Measurements from ENCODE around the gene SRL.
A peak's percentile ranks its signal among the peaks of the same experiment; 100 is the strongest.

Gene SRL

DNA sequence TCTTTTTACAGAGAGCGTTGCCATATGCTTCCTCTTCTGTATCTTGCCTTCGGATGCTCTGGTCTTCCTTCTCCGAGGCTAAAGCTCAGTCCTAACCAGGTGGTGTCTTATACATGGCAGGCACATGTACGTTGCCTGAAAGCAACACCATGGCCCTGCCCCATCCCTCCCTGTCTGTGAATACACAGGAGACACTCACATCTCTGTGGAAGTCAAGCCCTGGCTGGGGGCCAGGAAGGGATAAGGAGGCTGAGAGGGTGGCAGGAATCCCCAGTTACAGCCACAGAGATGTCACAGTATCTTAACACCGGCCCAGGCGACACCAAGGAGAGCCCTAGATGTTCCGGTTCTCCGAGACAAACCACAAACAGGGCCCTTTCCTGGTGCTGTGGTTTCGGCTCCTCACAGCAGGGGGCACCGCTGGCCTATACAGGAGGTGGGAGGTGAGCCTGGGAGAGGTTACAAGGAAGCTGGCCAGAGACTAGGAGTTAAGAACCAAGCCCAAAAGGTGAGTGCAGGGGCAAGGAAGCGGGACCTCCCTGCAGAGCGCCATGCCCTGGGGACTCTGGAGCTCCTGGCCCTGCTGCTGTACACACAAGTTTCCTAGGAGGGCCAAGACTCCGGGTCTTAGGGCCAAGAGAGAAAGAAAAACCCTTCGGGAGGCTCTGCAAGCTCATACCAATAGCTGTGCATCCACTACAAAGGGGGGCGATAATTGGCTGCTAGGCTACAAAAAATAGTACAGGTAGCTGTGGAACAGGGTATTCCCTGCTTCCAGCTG lies 41.7 kb downstream of the SRL start:
- DNase-seq = peak; percentile 32

DNA sequence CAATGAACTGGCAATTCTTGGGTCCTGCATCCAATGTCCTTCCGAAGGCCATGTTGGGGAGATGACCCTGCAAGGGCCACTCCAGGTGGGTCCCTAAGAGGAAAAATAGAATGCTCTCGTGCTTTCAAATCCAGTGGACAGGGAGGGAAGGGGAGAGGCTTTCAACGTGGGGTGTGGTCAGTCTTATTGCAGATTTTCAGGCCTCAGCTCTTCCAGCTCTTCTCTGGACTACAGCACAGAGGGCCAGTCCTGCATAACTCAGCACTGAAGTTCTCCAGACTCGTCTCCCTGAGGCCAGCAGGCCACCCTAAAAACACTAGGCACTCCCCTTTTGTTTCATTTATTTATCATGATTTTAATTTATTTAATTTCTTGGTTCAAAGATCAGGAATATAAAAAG lies 43.1 kb downstream of the SRL start:
- no peak for DNase-seq

DNA sequence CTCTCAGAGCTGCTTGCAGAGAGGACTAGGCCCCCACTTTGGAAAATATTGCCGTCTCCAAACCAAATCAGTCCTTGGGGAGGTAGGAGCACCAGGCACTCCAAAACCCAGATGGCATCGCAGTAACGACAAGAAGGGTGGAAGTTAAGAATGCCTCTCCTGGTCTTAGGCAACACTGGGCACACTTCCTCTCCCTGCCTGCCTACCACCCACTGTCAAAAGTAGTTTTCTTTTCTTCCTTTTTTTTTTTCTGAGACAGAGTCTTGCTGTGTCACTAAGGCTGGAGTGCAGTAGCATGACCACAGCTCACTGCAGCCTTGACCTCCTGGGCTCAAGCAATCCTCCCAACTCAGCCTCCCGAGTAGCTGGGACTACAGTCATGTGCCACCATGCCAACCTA lies 47.2 kb downstream of the SRL start:
- DNase-seq = no peak

DNA sequence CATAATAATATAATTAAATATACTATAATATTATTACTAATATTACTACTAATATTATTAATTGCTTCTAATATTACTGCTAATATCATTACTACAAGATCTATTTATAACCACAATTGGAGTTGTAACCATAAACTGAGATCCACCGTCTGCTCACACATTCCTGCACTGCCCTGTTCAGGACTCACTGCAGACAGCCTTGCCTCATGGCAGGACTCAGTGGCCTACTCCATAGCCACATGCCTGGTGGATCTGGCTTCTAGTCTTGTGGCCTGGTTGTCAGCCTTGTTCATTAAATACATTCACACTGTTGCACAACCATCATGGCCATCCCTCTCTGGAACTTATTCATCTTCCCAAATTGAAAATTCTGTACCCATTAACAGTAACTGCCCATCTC lies 48.0 kb downstream of the SRL start:
- no peak for DNase-seq

DNA sequence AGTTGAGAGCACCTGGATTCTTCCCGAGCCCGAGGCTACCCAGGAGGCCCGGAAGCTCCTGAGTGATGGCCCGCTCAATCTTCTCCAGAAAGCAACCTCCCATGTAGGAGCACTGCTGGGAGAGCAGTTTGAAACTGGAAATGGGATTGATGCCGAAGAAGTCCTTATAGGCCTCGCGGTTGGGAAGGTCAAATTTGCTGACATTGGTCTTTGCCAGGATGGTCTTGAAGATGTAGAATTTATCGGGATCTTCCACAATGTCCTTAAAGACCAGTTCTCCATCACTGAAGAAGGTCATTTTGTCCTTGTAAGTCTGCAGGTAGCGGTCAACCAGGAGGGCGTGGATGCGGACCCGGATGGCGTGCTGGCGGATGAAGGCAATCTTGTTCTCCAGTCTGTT lies 49.7 kb downstream of the SRL start:
- DNase-seq = no peak

DNA sequence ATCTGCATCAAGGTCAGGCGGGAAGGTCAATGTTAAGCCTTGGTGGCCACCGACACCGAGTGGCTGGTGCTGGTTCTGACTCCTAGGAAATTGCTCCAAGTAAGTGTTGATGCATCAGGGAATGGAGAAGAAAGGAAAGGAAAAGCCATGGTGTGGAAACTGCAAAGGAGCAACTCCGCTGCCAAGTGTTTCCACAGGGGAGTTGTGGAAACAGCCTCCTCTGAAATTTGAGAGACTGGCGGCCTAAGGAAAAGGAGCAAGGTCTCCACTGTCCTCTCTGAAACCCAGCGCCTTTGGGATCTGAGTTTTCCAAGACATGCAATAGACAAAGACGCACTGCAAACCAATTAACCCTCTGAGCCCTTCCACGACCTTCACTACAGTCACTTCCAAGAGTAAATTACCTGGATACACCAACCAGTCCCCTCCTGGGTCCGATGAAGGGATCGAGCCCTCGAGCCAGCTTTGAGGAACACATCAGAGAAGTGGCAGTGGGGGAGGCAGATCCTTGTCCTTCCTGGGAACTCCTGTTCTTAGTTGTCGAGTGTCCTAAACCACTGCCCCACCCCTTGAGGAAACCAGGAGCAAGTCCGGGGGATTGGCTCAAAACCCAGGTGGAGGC lies 51.1 kb downstream of the SRL start:
- DNase-seq = no peak

DNA sequence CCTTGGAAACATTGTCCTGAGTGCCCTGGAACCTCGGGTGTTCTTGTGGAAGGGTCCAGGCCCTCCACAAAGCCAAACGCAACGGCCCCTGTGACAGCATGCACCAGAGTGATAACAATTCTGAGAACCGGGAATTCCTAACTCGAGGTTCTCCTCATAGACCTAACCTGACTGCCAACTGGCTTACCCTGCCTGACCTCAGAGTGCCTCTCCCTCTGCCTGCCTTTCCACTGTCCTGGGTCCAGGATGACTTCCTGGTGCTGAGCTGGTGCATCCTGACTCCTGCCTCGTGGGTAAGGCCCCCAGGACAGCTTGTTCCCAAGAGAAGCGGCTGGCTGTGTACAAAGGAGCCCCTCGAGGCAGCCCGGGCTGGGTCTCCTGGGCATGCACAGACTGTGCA lies 51.8 kb downstream of the SRL start:
- DNase-seq = no peak

DNA sequence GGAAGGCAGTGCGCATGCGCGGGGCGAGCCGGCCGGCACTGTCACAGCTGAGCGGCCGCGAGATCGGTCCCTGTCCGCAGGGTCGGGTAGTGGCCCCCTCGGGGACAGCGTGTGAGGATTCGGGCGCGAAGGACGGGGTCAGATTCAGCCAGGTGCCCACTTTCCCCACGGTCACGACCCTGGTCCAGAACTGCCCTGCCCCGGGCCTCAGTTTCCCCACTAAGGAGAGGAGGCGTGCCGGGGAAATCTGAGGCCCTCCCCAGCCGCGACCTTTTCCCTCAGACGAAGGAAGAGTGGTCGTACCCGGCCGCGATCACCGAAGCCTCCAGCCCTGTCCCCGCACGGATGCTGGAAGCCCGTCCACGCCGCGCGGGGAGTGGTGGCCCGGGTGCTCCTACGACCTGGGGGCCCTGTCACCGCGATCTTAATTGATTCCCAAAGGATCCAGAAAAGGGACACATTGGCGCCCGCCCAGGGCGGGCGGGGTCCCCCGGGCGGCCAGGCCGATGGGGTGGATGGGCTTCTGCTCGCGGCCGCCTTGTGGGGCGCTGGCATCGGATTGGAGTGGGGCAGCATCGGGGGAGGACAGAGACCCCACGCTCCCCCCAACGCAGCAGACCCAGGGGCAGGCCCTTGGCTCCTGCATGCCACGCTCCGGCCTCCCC lies 57.7 kb downstream of the SRL start:
- DNase-seq = no peak

DNA sequence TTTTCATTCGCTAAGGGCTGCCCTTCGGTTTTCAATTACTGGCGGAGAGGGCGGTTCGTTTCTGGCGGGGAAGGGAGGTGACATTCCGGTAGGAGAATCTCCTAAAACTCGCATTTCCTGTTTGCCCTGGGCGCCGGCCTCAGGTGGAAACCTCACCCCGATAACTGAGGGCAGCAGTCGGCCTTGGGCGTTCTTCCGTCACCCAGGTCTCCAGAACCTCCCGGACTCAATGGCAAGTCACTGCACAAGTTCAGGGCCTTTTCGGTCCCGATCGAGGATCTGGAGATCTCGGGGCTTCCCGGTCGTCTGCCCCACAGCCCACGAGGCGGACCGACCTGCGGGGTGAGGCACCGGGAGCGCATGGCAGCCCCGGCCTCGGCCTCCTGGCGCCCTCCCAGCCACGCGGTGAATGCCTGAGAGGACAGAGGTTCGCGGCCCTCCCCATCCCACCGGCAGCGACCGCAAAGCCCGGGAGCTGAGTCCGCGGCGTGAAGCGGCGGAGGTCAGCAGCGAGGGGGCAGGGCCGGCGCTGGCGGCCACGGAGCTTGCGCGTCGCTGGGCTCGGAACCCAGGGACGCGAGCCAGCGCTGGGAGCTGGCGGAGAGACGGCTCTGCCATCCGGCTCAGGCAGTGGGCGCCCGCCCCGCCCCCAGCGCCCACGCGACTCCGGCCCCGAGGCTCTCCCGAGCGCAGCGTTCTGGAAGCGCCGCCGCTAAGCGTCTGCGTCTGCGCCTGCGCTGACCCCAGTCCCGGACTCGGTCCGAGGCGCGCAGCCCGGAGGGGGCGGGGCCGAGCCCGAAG lies 58.4 kb downstream of the SRL start:
- peak; percentile 87 for DNase-seq

DNA sequence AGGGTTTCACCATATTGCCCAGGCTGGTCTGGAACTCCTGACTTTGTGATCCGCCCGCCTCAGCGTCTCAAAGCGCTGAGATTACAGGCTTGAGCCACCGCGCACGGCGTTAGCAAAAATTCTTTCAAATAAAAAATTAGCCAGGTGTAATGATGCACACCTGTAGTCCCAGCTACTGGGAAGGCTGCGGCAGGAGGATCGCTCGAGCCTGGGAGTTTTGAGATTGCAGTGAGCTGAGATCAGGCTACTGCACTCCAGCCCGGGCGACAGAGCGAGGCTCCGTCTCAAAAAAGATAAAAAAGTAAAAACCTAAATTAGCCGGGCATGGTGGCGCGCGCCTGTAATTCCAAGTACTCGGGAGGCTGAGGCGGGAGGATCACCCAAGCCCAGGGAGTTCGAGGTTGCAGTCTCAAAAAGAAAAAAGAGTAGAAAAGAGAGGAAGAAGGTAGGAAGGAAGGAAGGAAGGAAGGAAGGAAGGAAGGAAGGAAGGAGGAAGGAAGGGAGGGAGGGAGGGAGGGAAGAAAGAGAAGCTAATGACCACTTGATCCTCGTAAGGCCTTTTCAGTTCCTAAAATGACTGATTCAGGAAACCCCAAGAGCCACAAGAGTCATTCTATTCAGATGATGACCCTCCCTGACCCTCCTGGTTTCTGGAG lies 59.2 kb downstream of the SRL start:
- no peak for DNase-seq

DNA sequence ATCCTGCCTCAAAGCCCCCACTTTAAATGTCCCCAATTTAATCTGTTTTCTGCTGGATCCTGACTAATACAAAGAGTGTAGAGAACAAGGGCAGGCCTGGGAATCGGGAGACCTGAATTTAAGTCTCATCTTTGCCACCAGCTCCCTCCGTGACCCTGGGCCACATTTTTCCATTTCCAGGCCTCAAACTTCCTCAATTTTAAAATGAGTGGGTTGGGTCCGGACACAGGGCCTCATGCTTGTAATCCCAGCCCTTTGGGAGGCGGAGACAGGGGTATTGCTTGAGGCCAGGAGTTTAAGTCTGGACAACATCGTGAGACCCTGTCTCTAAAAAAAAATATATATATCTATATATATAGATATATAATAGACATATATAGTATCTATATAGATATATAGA lies 61.4 kb downstream of the SRL start:
- DNase-seq = no peak

DNA sequence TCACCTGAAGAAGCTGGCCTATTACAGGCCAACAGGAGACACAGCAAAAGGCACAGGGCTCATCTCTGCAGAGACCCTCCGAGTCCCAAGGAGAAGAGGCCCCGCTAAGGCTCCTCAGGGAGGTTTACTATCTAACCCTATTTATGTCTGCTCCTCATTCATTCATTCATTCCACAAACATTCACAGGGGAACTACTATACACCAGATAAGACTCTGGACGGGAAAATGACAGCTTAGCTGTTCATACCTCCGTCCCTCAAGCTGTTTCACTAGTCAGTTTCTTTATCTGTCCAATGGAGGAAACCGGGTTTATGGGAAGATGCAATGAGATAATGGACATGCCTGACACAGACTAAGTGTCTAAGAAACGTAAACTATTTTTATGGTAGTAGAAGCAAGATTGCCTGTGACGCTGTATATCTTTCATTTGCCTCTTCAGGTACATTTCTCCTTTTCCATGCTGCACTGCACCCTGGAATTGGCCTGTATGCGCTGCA lies 62.1 kb downstream of the SRL start:
- no peak for DNase-seq

DNA sequence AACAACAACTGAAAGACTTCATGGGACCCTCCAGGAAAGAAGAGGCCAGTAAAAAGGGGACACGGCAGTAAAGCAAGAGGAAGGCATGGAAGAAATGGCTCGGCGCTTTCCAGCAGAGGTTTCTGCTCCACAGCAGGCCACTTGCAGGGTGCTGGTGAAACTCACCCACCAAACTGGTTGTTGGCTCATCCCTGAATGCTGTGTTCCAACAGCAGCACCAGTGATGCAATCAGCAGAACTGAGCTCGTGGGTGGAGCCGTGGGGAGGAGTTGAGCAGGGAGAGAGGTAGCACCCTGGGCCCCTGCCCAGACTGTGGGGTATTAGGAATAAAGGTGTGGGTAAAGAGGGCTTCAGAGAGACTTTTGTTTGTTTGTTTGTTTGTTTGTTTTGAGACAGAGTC lies 62.9 kb downstream of the SRL start:
- DNase-seq = no peak

DNA sequence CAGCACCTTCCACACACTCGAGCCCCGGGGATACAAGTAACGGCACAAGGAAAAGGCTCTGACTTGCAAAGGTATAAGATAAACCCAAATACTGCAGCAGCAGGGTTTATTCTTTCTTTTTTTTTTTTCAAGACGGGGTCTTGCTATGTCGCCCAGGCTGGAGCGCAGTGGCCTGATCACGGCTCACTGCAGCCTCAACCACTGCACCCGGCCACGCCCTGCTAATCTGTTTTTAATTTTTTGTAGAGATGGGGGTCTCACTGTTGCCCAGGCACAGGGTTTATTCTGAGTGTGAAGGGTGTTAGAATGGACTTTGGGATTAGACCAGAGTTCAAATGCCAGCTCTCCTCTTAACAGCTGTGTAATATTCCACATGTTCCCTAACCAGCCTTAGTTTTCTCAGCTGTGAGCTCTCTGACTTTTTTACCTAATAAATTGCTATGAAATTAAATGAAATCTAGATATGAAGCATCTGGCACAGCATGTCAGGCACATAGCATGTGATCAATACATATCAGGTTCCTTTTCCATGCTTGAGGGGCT lies 63.3 kb downstream of the SRL start:
- DNase-seq = no peak

DNA sequence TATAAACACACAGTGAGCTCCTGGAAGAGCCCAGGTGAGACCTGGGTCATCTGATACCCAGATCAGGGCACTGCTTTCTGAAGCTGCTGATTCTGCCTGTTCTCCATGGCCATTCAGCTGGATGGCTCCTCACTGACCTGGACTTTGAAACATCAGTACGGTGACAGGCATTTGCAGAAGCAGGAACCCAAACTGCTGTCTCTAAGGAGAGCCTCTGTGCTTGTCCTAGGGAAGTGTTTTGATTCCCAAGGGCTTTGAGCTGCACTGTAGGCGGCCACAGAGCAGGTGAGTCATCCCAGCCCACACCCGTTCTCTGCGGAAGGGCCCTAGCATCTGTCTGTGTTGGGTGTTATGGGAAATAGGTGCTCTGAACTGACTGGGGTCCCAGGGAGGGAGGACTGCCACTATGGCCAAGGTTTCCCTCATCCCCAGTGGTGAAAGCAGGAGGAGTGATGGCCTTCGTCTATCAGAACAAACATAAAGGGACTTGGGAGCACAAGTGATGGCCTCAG lies 64.9 kb downstream of the SRL start:
- no peak for DNase-seq

DNA sequence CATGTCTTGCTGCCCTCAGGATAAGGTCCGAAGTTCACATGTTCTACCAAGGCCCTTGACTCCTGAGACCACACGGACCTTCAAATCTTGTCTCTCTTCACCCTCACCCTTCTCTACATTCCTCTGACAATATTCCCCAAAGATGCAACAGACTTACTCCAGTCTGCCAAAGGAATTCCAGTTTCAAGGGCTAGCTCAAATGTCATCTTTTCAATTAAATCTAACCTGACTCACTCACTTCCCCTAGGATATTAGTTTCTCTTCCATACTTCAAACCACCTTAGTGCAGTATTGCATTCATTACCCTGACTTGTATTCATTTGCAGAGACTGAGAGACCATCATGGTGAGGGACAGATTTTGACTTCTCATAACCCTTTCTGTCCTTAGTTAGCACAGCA lies 66.0 kb downstream of the SRL start:
- DNase-seq = no peak

DNA sequence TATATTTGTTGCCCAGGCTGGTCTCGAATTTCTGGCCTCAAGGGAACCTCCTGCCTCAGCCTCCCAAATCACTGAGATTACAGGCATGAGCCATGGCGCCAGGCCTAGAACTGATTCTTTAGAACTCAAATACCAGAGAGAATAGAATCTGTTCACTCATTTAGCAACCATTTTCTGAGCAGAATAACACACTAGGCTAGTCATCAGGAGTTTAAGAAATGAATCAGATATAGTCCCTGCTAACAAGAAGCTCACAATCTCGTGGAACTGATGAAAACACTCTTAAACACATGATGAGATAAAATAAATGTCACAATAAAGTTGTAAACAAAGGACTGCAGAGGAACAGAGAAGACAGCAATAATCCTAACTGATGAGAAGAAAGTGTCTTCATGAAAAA lies 69.8 kb downstream of the SRL start:
- DNase-seq = no peak

DNA sequence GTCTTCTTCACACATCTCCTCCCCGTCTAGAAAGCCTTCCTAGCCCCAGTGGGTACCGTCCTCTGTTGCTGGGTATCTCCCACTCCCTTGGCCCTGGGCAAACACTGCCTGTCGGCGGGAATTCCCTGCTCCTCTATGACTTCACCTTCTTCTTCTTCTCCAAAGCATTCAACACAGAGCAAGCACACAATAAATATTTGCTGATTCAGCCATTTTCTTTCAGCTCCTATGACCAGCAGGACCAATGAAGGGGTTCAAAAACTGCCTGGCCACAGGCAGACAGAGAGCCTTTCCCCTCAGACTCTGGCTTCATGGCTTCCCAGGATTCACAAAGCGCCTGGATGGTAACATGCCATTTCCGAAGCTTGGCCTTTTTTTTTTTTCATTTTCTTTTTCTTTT lies 72.5 kb downstream of the SRL start:
- DNase-seq = no peak

DNA sequence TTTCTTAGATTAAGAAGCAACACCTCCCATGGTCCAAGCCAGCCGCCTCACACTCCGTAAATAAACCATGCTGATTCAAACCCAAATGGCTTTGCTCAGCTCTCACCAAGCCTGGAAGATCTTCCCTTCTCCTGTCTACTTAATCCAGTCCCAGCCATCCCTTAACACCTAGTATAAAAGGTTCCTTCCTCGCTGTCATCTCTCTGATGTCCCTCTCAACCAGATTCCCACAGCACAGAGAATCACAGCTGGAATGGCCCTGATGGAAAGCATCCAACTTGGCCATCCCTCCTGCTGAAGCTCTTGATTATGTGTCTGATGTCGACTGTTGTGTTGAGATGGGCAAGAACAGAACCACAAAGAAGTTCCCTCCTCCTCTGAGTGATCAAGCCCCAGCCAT lies 75.1 kb downstream of the SRL start:
- no peak for DNase-seq

DNA sequence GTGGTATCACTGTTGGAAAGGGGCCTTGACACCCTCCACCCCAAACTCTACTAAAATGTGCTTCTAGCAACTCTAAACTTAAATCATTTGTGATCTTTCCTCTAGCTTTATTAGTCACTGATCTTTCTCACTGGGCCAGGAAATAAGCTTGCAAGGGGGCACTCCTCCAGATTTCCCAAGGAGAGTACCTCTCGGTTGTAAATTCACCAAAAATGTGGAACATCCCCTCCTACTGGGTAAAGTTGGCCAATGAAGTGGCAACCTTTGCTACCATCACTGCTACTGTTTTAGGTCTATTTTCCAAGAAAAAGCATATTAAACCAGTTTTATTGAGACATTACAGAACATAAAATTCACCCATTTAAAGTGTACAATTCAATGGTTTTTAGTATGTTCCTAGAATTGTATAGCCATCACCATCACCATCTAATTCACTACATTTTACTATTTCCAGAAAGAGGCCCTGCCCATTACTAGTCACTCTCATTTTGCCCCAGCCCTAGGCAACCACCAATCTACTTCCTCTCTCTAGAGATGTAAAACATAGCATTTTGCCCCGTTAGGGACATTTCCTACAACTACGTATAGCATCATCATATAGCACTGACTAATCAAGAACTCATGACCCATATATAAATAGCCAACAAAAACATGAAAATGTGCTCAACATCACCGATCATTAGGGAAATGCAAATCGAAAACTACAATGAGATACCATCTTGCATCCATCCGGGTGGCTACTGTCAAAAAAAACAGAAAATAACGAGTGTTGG lies 81.0 kb downstream of the SRL start:
- DNase-seq = no peak

DNA sequence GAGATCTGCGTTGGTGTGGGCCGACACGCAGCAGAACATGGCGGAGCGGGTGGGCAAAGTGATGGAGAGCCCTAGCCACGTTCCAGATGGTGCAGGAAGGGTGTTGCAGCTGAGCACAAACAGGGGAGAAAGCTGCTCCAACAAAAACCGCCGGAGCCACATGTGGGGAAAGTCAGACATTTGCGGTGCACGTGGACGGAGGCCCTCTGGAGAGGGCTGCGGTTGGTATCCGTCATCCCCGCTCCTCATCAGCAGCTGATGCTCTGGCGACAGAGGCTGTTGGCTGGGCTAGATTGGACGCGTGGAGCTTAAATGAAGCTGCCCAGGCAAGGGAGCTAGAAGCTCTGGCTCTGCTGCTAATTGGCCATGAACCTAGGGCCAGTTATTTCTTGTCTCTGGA lies 82.2 kb downstream of the SRL start:
- DNase-seq = no peak
